ENCODE data around the gene NACC2.

Gene NACC2

DNA sequence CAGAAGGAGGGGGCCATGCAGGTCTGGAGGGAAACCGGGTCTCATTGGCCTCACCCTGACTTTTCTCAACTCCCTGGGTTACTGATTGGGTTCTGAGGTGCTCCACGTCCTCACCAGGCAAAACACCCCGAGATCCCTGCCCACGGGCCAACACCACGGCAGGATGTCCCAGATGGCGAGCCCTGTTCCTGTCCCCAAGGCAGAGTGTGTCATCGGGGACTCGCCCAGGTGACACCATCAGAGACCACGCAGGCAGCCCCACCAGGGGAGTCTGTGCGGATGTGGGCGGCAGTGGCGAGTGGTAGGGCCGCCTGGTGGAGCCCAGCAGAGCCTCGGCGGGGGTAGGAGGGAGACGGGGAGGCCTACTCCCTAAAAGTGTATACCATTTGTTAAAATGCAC lies 74.9 kb downstream of the NACC2 start:
- H3K4me2 ChIP-seq (ENCODE audit: low read length) = no peak overlapping the region
- no peaks in the 10 kb centered on the region for H3K27me3 ChIP-seq (ENCODE audit: control insufficient read depth, insufficient read depth, low read length)
- no peaks in the 10 kb centered on the region for H3K9me3 ChIP-seq (ENCODE audit: control insufficient read depth, low read length)
- H3K4me3 ChIP-seq (ENCODE audit: low read depth, low read length) = no peak overlapping the region
- H2AFZ ChIP-seq = no peak overlapping the region
- H3K4me1 ChIP-seq = no peaks in the 10 kb centered on the region
- no peak overlapping the region for H3K27ac ChIP-seq
- TF ChIP-seq, protein P1, sequence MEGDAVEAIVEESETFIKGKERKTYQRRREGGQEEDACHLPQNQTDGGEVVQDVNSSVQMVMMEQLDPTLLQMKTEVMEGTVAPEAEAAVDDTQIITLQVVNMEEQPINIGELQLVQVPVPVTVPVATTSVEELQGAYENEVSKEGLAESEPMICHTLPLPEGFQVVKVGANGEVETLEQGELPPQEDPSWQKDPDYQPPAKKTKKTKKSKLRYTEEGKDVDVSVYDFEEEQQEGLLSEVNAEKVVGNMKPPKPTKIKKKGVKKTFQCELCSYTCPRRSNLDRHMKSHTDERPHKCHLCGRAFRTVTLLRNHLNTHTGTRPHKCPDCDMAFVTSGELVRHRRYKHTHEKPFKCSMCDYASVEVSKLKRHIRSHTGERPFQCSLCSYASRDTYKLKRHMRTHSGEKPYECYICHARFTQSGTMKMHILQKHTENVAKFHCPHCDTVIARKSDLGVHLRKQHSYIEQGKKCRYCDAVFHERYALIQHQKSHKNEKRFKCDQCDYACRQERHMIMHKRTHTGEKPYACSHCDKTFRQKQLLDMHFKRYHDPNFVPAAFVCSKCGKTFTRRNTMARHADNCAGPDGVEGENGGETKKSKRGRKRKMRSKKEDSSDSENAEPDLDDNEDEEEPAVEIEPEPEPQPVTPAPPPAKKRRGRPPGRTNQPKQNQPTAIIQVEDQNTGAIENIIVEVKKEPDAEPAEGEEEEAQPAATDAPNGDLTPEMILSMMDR (IDR thresholded peaks at IDR 0.05) = no peak
- H3K36me3 ChIP-seq (ENCODE audit: control insufficient read depth, insufficient read depth, low read length) = no peaks in the 10 kb centered on the region
- no peak overlapping the region for H3K9ac ChIP-seq
- peaks cover 5% of the 10 kb centered on the region for H3K79me2 ChIP-seq

GRCh38 chr9:136019681-136020060 lies 75.4 kb downstream of the NACC2 start:
- no peaks in the 10 kb centered on the region for H3K4me1 ChIP-seq
- peaks cover 5% of the 10 kb centered on the region for H3K79me2 ChIP-seq
- no peaks in the 10 kb centered on the region for H3K27me3 ChIP-seq (ENCODE audit: control insufficient read depth, insufficient read depth, low read length)
- no peak overlapping the region for H3K27ac ChIP-seq
- H2AFZ ChIP-seq = no peak overlapping the region
- H3K4me3 ChIP-seq (ENCODE audit: low read depth, low read length) = no peak overlapping the region
- no peaks in the 10 kb centered on the region for H3K36me3 ChIP-seq (ENCODE audit: control insufficient read depth, insufficient read depth, low read length)
- no peak overlapping the region for H3K9ac ChIP-seq
- H3K4me2 ChIP-seq (ENCODE audit: low read length) = no peak overlapping the region
- no peaks in the 10 kb centered on the region for H3K9me3 ChIP-seq (ENCODE audit: control insufficient read depth, low read length)
- TF ChIP-seq, protein P1 (IDR thresholded peaks at IDR 0.05) = no peak

- H3K27ac ChIP-seq = no peak overlapping the region
- H3K79me2 ChIP-seq = peaks cover 5% of the 10 kb centered on the region
- no peaks in the 10 kb centered on the region for H3K9me3 ChIP-seq (ENCODE audit: control insufficient read depth, low read length)
- H3K4me3 ChIP-seq (ENCODE audit: low read depth, low read length) = no peak overlapping the region
- no peaks in the 10 kb centered on the region for H3K36me3 ChIP-seq (ENCODE audit: control insufficient read depth, insufficient read depth, low read length)
- H3K27me3 ChIP-seq (ENCODE audit: control insufficient read depth, insufficient read depth, low read length) = no peaks in the 10 kb centered on the region
- TF ChIP-seq, protein P1 (IDR thresholded peaks at IDR 0.05) = no peak
- no peak overlapping the region for H3K4me2 ChIP-seq (ENCODE audit: low read length)
- no peak overlapping the region for H3K9ac ChIP-seq
- no peak overlapping the region for H2AFZ ChIP-seq
- H3K4me1 ChIP-seq = no peaks in the 10 kb centered on the region
These were observed 75.9 kb downstream of the NACC2 start for GRCh38 chr9:136019041-136019680.

DNA sequence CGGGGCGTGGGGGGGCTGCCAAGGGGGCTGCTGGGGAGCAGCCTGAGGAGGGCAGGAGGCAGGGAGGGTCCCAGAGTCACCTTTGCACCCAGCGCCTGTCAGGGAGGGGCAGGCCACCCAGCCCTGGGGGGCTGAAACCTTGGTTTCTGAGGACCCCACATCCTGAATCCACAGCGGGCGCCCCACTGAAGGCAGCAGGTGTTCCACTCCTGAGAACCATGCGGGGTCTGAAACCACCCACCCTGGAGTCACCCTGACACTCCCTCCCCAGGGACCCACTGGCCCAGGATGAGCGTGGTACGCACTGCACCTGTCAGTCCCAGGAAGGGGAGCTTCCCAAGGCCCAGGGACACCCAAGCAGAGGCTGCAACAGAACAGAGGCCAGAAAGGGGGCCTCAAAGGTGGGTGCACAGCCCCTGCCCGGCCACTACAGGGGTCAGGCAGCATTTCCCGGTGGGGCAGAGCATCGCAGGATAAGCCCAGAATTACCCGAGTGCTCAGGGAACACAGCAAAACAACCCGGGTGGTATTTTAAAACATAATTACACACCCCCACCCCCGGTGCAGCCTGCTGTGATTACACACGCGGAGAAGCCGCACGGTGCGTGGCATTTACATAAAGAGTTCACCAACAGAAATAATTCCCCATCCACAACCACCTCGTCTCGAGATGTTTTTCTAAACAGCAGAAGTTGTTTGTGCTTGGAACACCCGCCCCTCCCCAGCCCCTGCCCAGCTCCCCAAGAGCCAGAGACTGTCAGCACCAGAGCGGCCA lies 76.6 kb downstream of the NACC2 start:
- Histone ChIP-seq H3K9me3 (ENCODE audit: control insufficient read depth, low read length) (no peaks in the 10 kb centered on the region), H3K9ac (no peak overlapping the region), H3K4me3 (ENCODE audit: low read depth, low read length) (no peak overlapping the region), H3K4me2 (ENCODE audit: low read length) (no peak overlapping the region), H2AFZ (no peak overlapping the region), H3K79me2 (peaks cover 5% of the 10 kb centered on the region), H3K36me3 (ENCODE audit: control insufficient read depth, insufficient read depth, low read length) (no peaks in the 10 kb centered on the region), H3K27ac (no peak overlapping the region), H3K27me3 (ENCODE audit: control insufficient read depth, insufficient read depth, low read length) (no peaks in the 10 kb centered on the region), H3K4me1 (no peaks in the 10 kb centered on the region)
- TF ChIP-seq, protein P1 (IDR thresholded peaks at IDR 0.05) = no peak

Data from parathyroid adenoma (tissue), 2 donors.